ENCODE results near the gene STX11. TPM values are rescaled to one million over a fixed set of nuclear protein-coding genes. Genes with fewer than 3 reads are reported as not detected.

Gene STX11
- total and polyA plus RNA-seq, 2 of the 13 experiments (the other 11 are each of a cell fraction or from before 2014, with no cell fraction given) = 0.03 TPM; not detected in 1

DNA sequence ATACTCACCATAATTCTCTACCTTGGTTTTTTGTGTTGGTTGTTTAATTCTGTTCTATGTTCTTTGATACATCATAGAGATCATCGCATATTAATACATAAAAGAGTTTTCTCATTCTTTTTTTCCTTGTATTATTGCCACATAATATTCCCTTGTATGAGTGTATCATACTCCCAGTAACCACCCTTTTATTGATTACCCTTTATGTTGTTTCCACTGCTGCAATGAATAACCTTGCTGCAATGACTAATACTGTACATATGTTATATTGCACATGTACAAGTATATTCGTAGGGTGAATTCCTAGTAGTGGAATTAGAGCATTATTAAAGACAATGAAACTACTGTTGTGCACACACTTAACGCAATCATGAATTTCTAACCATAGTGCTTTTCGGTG lies 45.8 kb upstream of the STX11 start:
- ATAC-seq = peak; percentile 63
- Histone ChIP-seq H3K27ac (ENCODE audit: extremely low read length, insufficient read depth, low read length) (no peak overlapping the region), H3K36me3 (replicated peaks in 1 of 2; ENCODE audit: control insufficient read depth in 1 of 2, insufficient read depth in 2 of 2, low read length in 2 of 2) (no peaks in the 10 kb centered on the region), H3K4me3 (replicated peaks in 1 of 3; ENCODE audit: insufficient read depth in 1 of 3, low read depth in 2 of 3, low read length in 3 of 3) (no peak overlapping the region), H3K9me3 (ENCODE audit: low read length) (no peaks in the 10 kb centered on the region), H3K27me3 (ENCODE audit: control insufficient read depth in 1 of 2, insufficient read depth in 2 of 2, low read length in 2 of 2) (no peaks in the 10 kb centered on the region), H3K79me2 (ENCODE audit: insufficient read depth, low read length) (no peaks in the 10 kb centered on the region), H3K9ac (ENCODE audit: insufficient read depth, low read depth, low read length) (no peak overlapping the region), H2AFZ (ENCODE audit: low read length) (no peak overlapping the region), H3K4me2 (ENCODE audit: low read depth, low read length) (no peak overlapping the region), H4K20me1 (ENCODE audit: insufficient read depth, low read length) (no peaks in the 10 kb centered on the region), H3K4me1 (ENCODE audit: insufficient read depth, low read length) (no peaks in the 10 kb centered on the region; the same call in 1 of the 2 replicates)
- BruUV-seq (replicated peaks) = no TSS peak
- CTCF ChIA-PET (ENCODE audit: low intra/inter-chr PET ratio, low total read pairs) = interaction anchor here (1.7 to 2.4 kb wide), 3 partner anchors 111 to 378 kb away, joined by 5 to 19 read pairs (median 10); no protein-coding TSS in a partner anchor
- FAIRE-seq = no peak
- WGBS (ENCODE audit: low lambda C conversion rate) = 48% methylated on average over 4 of the region's 4 CpGs
- POLR2A ChIA-PET = no interaction called here
- TF ChIP-seq, protein P1, sequence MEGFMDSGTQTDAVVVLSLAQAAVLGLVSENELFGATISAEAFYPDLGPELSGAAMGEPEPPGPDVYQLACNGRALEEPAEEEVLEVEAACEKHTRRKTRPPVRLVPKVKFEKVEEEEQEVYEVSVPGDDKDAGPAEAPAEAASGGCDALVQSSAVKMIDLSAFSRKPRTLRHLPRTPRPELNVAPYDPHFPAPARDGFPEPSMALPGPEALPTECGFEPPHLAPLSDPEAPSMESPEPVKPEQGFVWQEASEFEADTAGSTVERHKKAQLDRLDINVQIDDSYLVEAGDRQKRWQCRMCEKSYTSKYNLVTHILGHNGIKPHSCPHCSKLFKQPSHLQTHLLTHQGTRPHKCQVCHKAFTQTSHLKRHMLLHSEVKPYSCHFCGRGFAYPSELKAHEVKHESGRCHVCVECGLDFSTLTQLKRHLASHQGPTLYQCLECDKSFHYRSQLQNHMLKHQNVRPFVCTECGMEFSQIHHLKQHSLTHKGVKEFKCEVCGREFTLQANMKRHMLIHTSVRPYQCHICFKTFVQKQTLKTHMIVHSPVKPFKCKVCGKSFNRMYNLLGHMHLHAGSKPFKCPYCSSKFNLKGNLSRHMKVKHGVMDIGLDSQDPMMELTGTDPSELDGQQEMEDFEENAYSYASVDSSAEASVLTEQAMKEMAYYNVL (CRISPR knock-in tag; IDR thresholded peaks at IDR 0.05; ENCODE audit: borderline replicate concordance) = no peak
- TF ChIP-seq, protein P2, sequence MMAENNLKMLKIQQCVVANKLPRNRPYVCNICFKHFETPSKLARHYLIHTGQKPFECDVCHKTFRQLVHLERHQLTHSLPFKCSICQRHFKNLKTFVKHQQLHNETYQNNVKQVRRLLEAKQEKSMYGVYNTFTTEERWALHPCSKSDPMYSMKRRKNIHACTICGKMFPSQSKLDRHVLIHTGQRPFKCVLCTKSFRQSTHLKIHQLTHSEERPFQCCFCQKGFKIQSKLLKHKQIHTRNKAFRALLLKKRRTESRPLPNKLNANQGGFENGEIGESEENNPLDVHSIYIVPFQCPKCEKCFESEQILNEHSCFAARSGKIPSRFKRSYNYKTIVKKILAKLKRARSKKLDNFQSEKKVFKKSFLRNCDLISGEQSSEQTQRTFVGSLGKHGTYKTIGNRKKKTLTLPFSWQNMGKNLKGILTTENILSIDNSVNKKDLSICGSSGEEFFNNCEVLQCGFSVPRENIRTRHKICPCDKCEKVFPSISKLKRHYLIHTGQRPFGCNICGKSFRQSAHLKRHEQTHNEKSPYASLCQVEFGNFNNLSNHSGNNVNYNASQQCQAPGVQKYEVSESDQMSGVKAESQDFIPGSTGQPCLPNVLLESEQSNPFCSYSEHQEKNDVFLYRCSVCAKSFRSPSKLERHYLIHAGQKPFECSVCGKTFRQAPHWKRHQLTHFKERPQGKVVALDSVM (CRISPR knock-in tag; IDR thresholded peaks at IDR 0.05) = no peak
- TF ChIP-seq, protein P3, sequence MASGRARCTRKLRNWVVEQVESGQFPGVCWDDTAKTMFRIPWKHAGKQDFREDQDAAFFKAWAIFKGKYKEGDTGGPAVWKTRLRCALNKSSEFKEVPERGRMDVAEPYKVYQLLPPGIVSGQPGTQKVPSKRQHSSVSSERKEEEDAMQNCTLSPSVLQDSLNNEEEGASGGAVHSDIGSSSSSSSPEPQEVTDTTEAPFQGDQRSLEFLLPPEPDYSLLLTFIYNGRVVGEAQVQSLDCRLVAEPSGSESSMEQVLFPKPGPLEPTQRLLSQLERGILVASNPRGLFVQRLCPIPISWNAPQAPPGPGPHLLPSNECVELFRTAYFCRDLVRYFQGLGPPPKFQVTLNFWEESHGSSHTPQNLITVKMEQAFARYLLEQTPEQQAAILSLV (CRISPR knock-in tag; IDR thresholded peaks at IDR 0.05; ENCODE audit: borderline replicate concordance) = no peak
- no peak for TF ChIP-seq TCF7L2 (IDR thresholded peaks at IDR 0.05; ENCODE audit: low read depth, low read length)
- TF ChIP-seq CEBPB (IDR thresholded peaks at IDR 0.05; ENCODE audit: borderline replicate concordance, low read depth, low read length) = peak; percentile 53
- no peak for TF ChIP-seq ZNF343 (CRISPR knock-in tag; IDR thresholded peaks at IDR 0.05)
- TF ChIP-seq ZNF607 (CRISPR knock-in tag; IDR thresholded peaks at IDR 0.05; ENCODE audit: borderline replicate concordance) = no peak
- DNase-seq (ENCODE audit: low spot score) = no peak
- intact Hi-C loops (cut with micrococcal nuclease; ENCODE audit: unreplicated experiment) (no loop called here), in situ Hi-C loops (cut with HindIII; ENCODE audit: extremely low pct_ligation_motif_present, low pct_unique_long_range_greater_than_20kb) (loop anchor here (25.0 kb wide), 1 partner anchor 1108 kb away; no protein-coding TSS in a partner anchor)

Measured in HepG2 (cell line).